Smooth muscle cell of the brain vasculature (primary cell): ENCODE results near the gene C15orf40.

Source experiments
- DNase-seq: peaks from one replicate; pipeline ENCODE4 v3.0.0-alpha.2; 2012; ENCODE audit warnings: low read depth, low spot score

Gene C15orf40

DNA sequence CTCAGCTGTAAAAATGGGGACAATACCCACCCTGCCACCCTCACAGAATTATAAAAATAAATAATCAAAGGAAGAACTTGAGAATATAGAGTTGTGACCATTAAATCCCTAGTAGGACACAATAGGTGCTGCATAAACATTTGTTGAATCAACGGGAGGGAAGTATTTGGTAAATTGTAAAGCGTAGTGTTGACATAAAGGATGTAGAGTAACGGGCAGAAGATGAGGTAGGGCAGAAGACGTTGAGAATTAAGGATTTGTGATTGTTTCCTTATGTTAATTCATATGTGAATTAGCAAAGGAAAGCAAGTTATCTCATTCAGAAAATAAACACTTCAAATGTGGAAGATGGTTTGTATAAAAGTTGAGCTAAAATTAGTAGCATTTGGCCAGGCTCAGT lies 18.3 kb downstream of the C15orf40 start:
- no peak for DNase-seq

DNA sequence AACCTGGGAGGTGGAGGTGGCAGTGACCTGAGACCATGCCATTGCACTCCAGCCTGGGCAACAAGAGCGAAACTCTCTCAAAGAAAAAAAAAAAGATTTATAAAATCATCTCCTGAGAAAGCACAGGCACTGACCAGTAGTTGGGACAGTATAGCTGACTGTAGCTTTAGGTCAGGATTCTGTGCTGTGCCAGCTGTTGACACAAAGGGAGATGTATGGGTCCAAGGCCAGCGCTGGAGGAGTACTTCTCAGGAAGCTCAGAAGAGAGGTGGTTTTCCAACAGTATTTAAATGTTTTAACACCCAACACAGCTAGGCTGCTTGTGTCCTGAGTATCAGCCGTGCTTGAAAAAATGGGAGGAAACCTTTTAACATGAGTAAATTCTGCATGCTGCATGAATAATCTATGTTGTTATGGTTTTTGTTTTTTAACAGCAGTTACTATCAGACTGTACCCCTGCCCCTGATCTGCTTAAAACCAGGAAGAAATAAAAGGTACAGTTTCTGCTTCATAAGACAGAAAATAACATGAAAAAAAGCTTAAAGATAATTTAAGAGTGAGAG lies 18.9 kb downstream of the C15orf40 start:
- DNase-seq = no peak

DNA sequence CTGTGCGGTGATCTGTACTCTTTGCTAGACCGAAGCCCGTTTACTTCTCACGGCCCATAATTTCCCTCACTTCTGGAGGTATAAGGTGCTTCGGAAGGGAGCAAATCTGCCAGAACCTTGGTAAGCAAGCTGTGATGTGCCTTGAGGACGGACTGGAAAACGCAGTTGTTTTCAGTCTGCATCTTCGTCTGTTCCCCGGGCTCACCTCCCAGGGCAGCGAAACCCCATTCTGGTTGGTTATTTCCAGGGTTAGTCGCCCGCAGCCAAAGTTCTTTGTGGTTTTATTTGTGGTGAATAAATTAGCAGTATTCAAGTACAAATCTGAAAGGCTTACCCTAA lies 25.0 kb downstream of the C15orf40 start:
- no peak for DNase-seq

DNA sequence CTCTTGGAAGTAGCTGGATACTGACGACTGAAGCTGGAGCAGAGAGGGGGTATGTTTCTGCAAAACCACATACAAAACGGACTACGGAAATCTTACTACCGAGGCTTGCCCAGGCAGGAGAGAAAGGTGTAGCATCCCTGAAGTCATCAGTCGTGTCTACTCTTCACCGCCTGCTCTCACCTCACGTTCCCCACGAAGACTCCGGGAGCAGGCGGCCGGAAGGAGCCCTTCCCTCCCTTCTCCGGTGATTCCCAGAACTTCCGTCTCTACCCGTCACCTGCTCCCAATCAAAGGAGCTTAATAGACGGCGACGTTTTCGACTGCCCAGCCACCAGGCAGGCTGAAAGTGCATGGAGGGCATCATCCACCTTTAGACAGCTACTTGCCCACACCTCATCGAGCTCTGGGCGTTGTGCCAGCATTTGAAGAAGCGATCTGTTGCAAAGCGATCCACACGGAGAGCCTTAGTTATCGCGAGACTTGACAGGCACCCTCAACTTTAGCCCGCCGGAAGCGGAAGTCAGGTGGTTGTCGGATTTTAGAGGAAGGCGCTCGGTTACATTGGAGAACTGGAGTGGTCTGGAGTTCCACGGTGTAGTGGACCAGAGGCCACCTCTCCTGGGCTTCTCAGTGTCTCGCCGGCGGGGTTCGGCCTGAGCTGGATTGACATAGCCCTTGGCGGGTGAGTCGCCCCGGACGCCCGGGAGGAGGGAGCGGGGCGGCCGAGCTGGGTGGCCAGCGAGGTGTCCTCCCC lies 25.6 kb downstream of the C15orf40 start, which contains the start of gene RAMAC:
Gene RAMAC, plus strand, starts transcription at position 523 of the 754 bp plus-strand sequence. CDS start 2,809 bp downstream, outside the sequence.
- peak; percentile 84 for DNase-seq

DNA sequence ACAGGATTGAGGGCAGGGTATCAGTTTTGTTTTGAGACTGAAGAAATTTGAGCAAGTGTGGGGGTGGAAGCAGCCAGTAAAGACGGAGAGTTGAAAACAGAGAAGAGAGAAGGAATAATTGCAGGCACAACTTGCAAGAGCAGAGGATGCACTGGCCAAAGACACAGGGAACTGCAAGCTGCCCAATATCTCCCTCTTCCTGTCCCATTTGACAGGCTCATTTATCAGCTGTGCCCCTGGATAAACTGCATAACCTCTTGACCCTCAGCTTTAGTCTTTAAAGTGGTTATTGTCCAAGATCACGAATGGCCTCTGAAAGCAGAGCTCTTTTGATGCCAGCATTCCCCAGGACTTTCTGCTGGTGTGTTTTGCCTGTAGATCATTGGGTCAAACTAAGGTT lies 30.5 kb downstream of the C15orf40 start:
- no peak for DNase-seq

DNA sequence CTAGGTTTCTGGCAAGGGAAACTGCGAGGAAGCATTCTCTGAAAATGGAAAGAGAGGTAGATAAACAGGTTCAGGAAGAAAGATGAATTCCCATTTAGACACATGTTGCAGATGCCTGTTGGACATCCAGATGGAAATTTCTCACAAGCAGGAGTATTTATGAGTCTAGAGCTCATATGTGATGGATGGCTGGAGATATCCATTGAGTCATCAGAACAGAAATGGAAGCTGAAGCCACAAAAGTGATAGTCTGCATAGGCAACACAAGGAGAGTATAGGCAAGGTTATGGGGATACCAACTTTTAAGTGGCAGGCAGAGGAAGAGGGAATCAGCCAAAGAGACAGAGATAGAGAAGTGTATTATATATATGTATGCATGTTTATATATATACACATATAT lies 31.7 kb downstream of the C15orf40 start:
- DNase-seq = no peak

DNA sequence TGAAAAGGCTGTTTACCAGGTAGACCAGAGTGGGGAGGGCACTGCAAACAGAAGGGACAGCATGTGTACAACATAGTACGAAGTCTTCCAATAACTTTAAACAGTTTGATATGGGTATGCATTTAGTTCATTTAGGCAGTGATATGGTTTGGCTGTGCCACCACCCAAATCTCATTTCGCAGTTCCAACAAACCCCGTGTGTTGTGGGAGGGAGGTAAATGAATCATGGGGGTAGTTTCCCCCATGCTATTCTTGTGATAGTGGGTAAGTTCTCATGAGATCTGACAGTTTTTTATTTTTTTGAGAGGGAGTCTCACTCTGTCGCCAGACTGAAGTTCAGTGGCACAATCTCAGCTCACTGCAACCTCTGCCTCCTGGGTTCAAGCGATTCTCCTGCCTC lies 33.0 kb downstream of the C15orf40 start:
- DNase-seq = no peak

DNA sequence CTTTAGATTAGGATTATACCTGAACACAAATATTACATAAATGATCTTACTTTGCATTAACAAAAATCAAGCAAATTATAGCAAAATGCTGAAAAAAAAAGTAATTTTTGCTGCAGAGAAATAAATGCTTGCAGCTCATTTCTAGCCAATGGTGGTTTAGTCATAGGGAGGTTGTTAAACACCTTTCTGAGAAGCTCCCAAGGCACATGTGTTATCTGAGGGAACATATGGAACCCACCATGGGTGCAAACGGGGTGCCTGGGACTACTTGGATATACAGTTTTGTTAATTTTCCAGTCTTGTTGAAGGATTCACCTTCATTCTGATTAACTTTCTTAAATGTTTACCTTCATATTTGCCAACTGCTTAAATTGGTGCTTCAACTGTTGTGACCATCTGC lies 34.4 kb downstream of the C15orf40 start:
- DNase-seq = no peak

DNA sequence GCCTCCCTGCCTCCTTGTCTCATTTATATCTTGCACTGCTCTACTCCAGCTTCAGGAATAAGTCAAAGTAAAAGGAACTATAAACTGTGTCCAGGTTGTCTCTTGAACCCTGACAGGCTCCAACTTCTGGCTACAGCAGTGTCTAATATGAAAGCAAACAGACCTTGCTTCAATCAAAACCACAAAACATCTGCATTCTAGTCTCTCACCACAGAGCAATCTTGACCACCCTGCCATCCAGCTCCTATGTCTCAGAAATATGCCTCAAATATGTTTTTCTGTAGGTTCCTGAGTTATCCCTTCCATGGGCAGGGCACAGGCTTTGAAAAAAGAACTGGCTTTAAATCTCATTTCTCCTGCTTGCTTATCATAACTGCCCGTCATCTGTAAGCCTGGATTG lies 38.4 kb downstream of the C15orf40 start:
- no peak for DNase-seq

DNA sequence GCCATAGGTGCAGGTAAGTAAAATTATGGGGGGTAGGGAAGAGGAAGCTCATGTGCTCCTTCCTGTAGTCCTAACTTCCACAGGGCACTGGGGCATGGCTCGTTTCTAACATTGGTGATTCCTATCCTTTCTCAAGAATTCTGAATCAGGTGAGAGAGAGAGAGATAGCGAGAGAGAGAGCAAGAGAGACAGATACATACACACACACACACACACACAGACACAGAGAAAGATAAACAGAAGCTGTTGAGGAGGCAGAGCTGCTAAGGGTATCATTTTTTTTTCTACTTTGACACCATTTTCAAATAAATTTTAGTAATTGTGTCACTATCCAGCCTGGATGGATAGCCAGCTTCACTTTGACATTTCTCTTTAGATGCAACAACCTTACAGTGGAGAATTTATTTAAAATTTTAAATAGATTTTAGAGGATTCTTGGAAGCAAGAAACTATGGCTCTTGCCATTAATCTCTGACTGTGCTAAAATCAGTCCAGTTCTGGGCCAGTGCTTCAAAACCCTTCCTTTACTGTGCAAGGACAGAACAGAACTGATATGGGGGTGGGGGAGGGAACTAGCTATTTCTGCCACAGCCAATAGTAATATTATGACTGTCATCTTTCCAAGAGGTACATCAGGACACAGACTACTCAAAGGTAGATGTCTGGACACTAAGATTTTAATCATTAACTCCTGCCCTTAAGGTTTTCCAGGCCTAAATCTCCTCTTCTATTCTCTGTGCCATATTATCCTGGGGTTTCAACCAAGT lies 40.0 kb downstream of the C15orf40 start:
- DNase-seq = no peak

DNA sequence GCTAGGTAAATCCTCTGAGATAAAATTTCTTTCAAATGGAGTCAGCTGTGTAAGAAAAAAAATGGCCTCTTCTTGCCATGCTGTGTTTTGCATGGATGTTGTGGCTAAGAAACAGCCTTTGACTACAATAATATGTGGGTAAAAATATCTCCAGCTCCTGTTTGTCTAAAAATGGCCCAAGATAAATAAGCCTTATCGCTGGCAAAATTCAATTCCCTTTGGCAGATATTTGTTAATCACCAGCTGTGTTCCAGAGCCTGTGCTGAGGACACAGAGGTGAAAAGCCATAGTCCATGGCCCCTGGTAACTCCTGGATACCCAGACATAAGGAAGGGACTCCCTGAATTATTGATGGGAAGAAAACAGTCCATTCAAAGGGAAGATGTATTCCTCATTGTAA lies 40.7 kb downstream of the C15orf40 start:
- no peak for DNase-seq

DNA sequence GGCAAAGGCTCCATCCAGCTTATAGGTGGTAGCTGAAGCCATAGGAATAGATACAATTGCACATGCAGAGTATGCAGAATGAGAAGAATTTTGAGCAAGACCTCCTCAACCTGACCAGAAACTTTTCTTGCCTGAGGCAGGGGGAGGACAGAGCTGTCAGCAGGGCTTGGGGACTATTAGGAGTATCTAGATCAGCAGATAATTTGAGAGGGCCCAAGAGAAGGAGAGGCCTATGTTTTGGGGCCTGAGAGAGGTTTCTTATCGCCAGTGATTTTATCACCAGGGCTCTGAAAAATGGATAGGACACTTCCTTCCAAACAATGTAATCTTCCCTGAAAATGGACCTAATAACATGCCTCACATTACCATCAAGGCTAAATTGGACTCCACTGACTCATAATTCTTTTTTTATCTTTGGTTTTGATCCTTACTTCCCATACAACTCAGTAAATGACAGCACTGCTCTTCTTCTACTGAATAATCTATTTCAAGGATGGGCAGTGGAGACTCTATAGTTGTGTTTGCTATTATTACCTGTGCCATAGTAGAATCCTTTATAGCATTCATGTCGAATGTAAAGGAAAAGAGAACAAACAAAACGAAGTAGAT lies 41.3 kb downstream of the C15orf40 start:
- DNase-seq = no peak

DNA sequence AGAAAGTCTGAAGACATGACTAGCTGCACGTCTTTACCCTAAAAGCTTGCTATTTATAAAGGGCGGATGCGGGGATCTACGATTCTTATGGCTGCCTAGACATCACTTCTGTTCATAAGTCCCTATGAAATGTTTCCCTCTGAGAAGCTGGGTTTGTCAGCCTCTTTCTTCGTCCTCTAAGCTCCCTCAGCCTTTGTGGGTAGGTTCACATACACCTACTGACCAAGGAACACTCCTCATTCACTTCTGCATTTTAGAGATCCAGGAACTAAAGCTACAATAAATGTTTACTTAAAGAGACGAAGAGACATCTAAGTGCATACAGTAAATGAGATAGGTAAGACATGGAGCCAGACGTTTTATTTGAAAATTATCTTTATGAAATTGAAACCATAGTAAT lies 42.1 kb downstream of the C15orf40 start:
- no peak for DNase-seq

DNA sequence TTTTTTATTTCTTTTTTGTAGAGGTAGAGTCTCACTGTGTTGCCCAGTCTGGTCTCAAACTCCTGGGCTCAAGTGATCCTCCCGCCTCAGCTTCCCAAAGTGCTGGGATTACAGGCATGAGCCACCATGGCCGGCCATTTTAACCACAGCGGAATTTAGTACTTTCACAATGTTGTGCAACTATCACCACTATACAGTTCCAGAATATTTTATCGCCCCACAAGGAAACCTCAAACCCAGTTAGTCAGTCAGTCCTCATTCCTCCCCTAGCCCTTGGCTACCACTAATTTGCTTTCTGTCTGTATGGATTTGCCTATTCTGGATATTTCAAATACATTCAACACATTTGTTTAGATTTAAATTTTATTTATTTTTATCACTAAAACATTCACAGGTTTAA lies 43.4 kb downstream of the C15orf40 start:
- no peak for DNase-seq

DNA sequence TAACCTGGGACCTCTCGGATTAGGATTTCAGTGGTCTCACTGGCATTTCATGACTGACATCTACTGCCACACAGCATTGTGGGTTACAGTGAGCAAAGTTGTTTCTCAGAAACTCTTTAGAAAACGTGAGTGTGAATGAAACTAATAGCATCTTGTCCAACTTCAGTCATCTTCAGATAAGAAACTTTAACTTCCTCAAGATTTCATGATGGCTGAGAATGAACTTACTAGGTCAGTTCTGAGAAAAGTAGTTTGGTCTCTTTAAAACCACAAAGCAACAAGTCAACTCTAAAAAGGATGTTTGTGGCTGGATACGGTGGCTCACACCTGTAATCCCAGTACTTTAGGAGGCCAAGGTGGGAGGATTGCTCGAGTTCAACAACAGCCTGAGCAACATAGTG lies 44.8 kb downstream of the C15orf40 start:
- DNase-seq = no peak

DNA sequence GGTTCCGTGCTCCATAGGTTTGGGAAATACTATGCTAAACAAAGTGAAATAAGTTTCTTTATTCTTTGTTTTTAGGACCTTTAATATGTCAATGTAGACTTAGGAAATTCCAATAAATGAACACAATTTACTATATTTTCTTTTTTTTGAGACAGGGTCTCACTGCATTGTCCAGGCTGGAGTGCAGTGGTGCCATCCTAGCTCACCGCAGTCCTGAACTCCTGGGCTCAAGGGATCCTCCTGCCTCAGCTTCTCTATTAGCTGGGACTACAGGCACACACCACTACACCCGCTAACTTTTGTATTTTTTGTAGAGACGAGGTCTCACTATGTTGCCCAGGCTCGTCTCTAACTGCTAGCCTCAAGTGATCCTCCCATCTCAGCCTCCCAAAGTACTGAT lies 46.5 kb downstream of the C15orf40 start:
- DNase-seq = no peak

DNA sequence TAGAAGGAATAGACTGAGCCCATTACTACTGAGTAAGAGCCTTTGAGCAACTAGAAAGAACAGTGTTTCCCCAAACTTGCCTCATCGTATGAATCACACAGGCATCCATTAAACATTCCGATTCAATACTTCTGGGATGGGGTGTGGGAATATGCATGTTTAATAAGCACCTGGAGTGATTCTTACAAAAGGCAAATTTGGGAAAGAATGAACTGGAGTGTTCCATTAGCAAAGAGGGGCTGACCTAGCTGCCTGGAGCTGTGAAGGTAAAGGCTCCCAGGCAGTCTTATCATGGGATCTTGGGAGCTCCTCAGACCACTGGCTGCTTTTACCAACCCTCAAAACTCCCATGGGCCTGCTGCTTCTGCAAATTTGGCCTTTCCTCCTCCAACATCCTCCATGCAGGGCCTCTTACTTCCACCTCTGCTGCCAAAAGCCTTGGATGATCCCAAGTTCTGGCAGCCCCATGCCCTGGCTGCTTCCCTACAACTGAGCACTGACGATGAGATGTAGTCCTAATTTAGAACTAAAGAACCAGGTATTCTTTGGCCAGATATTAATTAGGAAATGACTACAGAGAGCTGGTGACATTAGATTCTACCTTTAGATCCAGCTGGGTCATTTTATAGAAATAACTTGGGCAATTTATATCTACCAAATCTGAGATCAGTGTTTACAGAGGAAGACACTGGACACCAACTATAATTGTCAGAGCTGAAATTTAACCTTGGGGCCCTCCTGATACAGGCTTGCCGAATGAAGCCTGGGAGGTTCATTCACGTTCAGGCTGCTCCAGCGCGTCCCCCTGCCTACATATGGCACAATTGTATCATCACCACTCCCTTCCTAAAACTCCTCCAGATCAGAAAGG lies 47.7 kb downstream of the C15orf40 start:
- no peak for DNase-seq

DNA sequence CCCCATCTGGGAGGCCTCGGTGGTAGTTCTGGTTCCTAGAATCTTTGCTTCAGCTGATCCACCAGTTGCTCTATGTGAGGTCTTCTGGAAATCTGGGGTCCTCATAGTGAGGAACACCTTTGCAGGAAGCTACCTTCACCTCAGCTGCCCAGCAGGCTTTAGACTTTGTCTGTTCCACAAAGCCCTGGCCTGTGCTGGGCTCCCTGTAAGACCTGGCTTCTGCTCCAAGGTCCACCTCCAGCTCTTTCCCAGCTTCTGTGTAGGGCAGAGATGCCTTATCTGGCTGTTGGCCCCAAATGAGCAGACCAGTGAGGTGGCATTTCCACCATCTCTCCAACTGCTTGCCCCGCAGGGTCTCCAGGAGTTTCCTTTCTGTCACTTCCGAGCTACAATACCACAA lies 50.7 kb downstream of the C15orf40 start:
- DNase-seq = no peak

DNA sequence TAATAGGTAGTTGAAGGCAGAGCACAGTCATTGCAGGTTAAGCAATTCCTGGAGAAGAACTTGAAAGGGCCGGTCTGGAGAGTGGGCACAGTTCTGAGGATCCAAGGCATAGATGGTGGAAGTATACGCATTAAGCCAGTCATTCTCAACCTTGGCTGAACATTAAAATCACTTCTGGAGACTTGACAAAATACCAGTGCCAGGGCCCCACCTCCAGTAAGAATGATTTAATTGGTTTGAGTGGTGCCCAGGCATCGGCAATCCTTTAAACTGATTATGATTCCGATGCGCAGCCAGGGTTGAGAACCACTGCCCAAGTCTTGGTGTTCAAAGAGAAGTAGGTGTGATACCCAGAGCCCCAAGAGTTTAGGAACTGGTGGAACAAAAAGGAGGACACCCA lies 52.0 kb downstream of the C15orf40 start:
- DNase-seq = no peak

DNA sequence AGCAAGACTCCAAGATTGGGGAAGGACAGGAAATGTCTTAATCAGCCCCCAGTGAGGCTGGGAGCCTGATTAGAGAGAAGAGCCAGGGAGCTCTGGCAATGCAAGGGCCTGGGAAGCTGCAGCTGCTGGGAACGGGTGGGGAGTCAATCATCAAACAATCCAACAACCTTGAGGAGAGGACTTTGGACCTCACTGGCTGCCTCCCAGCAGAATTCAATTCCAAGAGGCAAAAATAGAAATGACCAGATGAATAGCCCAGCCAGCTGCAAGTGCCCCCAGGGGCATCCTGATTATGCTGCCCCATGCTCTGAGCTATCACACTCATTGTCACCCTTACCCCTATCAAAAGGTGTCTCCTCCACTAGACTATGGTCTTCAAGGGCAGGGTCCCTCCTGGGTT lies 52.8 kb downstream of the C15orf40 start:
- DNase-seq = no peak
